ENCODE measurements around the gene MARCO. TPM values are rescaled to one million over a fixed set of nuclear protein-coding genes. Genes with fewer than 3 reads are reported as not detected.

The MARCO gene
- total RNA-seq, 2 donors from 2014 or later = not detected

DNA sequence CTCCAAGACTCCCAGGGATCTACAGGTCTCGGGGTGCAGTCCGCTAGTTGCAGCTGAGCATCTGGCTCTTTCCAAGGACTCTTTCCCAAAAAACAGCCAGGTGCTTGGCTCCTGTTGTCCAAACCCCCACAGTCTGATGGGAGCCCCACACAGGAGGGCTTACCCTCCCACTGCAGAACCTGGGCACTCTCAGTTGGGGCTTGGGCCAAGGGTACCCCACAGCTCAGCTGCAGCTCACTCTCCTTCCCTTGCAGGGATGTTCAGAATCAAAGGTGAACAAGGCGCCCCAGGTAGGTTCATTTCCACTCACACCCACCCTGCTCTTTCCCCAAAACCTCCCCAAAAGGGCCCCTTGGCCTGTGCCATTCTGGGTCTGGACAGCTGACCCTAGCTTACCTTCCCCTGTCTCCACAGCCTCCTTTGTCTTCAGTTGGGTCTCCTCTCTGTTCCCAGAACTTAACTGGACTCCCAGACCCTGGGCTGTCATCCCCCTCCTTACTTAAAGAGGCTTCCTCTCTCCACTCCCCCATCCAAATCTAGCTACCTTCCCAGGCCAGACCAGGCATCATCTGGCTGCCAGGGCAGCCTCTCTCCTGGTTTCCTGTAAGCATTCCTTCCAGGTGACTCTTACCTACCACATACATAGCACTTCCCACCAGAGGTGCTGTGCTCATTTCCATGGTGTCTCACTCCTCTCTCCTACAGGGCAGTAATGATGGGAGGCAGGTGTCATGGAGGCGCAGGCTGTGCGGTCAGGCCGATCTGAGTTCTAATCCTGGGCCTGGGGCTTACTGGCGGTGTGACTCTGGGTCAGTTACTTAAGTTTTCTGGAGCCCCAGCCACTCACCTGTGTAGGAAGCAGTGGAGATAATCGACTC is 29.5 kb downstream of the MARCO start:
- no peak overlapping the region for H3K27ac Mint-ChIP-seq
- ATAC-seq (no peak), DNase-seq (no peak)
- H3K27me3 Mint-ChIP-seq = peaks cover 60% of the 10 kb centered on the region
- H3K4me1 Mint-ChIP-seq = peaks cover 4% of the 10 kb centered on the region
- peaks cover 3% of the 10 kb centered on the region for H3K36me3 Mint-ChIP-seq (ENCODE audit: low read depth)
- H3K9me3 ChIP-seq (ENCODE audit: control insufficient read depth, low read length, poor library complexity, severe bottlenecking) = no peaks in the 10 kb centered on the region
- H3K4me3 Mint-ChIP-seq = no peak overlapping the region

DNA sequence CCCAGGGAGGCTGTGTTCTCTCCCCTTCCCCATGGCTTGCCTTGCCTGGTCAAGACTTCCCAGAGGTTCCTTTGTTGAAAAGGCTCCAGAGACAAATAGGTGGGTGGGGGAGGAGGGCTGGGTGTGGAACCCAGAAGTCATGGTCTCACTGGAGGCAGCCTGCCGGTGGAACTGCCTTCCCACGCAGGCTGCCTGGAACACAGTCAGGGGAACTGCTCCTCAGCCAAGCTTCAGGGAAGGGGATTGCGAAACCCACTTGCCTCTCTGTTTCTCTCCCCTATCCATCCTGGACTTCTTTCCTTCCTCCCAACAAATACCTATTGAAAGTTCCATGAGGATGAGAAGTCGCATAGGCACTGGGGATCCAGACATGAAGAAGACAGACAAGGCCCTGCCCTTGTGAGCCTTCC is 31.6 kb downstream of the MARCO start:
- ATAC-seq = no peak
- peaks cover 44% of the 10 kb centered on the region for H3K27me3 Mint-ChIP-seq
- H3K4me1 Mint-ChIP-seq = peaks cover 2% of the 10 kb centered on the region
- no peak overlapping the region for H3K27ac Mint-ChIP-seq
- DNase-seq = no peak
- H3K36me3 Mint-ChIP-seq (ENCODE audit: low read depth) = peaks cover 3% of the 10 kb centered on the region
- no peak overlapping the region for H3K4me3 Mint-ChIP-seq
- H3K9me3 ChIP-seq (ENCODE audit: control insufficient read depth, low read length, poor library complexity, severe bottlenecking) = no peaks in the 10 kb centered on the region

GRCh38 chr2:118974103-118974993 is 32.4 kb downstream of the MARCO start:
- ATAC-seq (peak; percentile 6), DNase-seq (no peak)
- H3K9me3 ChIP-seq (ENCODE audit: control insufficient read depth, low read length, poor library complexity, severe bottlenecking) = no peaks in the 10 kb centered on the region
- H3K4me1 Mint-ChIP-seq = no peaks in the 10 kb centered on the region
- no peak overlapping the region for H3K27ac Mint-ChIP-seq
- H3K27me3 Mint-ChIP-seq = peaks cover 37% of the 10 kb centered on the region
- peaks cover 3% of the 10 kb centered on the region for H3K36me3 Mint-ChIP-seq (ENCODE audit: low read depth)
- no peak overlapping the region for H3K4me3 Mint-ChIP-seq

DNA sequence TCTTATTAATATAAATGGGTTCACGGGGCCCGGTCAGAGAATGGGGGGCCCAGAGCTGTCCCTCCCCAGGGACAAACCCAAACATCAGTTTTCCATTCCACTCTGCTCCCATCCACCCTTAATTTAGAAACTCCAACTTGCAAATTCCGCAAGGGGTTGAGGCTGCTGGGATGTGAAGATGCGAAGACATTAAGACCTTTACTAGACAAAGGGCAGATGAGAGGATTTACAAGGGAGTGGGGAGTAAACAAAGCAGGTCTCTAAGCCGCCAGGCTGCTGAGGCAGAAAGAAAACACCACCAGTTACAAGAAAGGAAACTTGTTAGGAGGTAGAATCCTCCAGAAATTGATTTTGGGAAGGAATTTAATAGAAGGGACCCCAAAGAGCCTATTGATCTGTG is 33.1 kb downstream of the MARCO start:
- DNase-seq (no peak), ATAC-seq (no peak)
- no peak overlapping the region for H3K27ac Mint-ChIP-seq
- peaks cover 34% of the 10 kb centered on the region for H3K27me3 Mint-ChIP-seq
- peaks cover 3% of the 10 kb centered on the region for H3K36me3 Mint-ChIP-seq (ENCODE audit: low read depth)
- no peaks in the 10 kb centered on the region for H3K4me1 Mint-ChIP-seq
- H3K9me3 ChIP-seq (ENCODE audit: control insufficient read depth, low read length, poor library complexity, severe bottlenecking) = no peaks in the 10 kb centered on the region
- H3K4me3 Mint-ChIP-seq = no peak overlapping the region

- H3K4me1 Mint-ChIP-seq = no peaks in the 10 kb centered on the region
- ATAC-seq = no peak
- DNase-seq = no peak
- no peaks in the 10 kb centered on the region for H3K9me3 ChIP-seq (ENCODE audit: control insufficient read depth, low read length, poor library complexity, severe bottlenecking)
- H3K27me3 Mint-ChIP-seq = peaks cover 32% of the 10 kb centered on the region
- H3K27ac Mint-ChIP-seq = no peak overlapping the region
- H3K36me3 Mint-ChIP-seq (ENCODE audit: low read depth) = peaks cover 2% of the 10 kb centered on the region
- H3K4me3 Mint-ChIP-seq = no peak overlapping the region
These were observed 36.1 kb downstream of the MARCO start for GRCh38 chr2:118978064-118978463.

- H3K4me3 Mint-ChIP-seq = no peak overlapping the region
- no peaks in the 10 kb centered on the region for H3K4me1 Mint-ChIP-seq
- DNase-seq (no peak), ATAC-seq (no peak)
- peaks cover 26% of the 10 kb centered on the region for H3K27me3 Mint-ChIP-seq
- no peak overlapping the region for H3K27ac Mint-ChIP-seq
- H3K9me3 ChIP-seq (ENCODE audit: control insufficient read depth, low read length, poor library complexity, severe bottlenecking) = no peaks in the 10 kb centered on the region
- H3K36me3 Mint-ChIP-seq (ENCODE audit: low read depth) = no peaks in the 10 kb centered on the region
These were observed 37.3 kb downstream of the MARCO start for GRCh38 chr2:118979152-118979861.

GRCh38 chr2:118980022-118980421 is 38.0 kb downstream of the MARCO start:
- H3K4me3 Mint-ChIP-seq = no peak overlapping the region

GRCh38 chr2:118980573-118980972 is 38.6 kb downstream of the MARCO start:
- no peak overlapping the region for H3K4me3 Mint-ChIP-seq
- H3K27ac Mint-ChIP-seq = no peak overlapping the region
- no peaks in the 10 kb centered on the region for H3K36me3 Mint-ChIP-seq (ENCODE audit: low read depth)
- ATAC-seq (no peak), DNase-seq (no peak)
- H3K4me1 Mint-ChIP-seq = no peaks in the 10 kb centered on the region
- H3K27me3 Mint-ChIP-seq = peaks cover 20% of the 10 kb centered on the region
- H3K9me3 ChIP-seq (ENCODE audit: control insufficient read depth, low read length, poor library complexity, severe bottlenecking) = no peaks in the 10 kb centered on the region

More at GRCh38 chr2:118980022-118980421, 38.0 kb downstream of the MARCO start:
- no peak for ATAC-seq
- no peaks in the 10 kb centered on the region for H3K9me3 ChIP-seq (ENCODE audit: control insufficient read depth, low read length, poor library complexity, severe bottlenecking)
- Mint-ChIP-seq H3K27me3 (peaks cover 23% of the 10 kb centered on the region), H3K4me1 (no peaks in the 10 kb centered on the region), H3K36me3 (ENCODE audit: low read depth) (no peaks in the 10 kb centered on the region), H3K27ac (no peak overlapping the region)
- DNase-seq = no peak

DNA sequence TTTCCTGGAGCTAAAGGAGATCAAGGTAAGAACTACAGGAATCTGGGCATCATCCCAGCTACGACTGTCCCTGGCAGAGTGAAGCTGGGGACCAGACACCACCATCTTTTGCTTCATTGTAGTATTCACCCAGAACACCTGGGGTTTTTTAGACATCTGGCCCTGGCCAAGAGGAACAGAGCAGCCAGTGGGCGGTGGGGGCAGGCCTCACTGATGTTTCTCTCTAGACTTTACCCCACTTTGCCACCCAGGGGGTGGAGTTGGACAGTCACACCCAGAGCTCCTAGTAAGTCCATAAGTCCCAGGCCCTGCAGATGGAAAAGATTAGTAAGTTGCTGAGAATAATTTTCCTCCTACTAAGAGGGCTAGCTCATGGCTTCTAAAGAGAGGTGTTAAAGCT is 39.6 kb downstream of the MARCO start:
- ATAC-seq = no peak

GRCh38 chr2:118982039-118982438 is 40.0 kb downstream of the MARCO start:
- no peak for ATAC-seq
- Mint-ChIP-seq H3K27me3 (peaks cover 29% of the 10 kb centered on the region), H3K4me3 (no peak overlapping the region), H3K27ac (no peak overlapping the region), H3K36me3 (ENCODE audit: low read depth) (no peaks in the 10 kb centered on the region), H3K4me1 (no peaks in the 10 kb centered on the region)
- H3K9me3 ChIP-seq (ENCODE audit: control insufficient read depth, low read length, poor library complexity, severe bottlenecking) = no peaks in the 10 kb centered on the region
- no peak for DNase-seq

More for the DNA sequence above, 39.6 kb downstream of the MARCO start:
- no peaks in the 10 kb centered on the region for H3K36me3 Mint-ChIP-seq (ENCODE audit: low read depth)
- H3K9me3 ChIP-seq (ENCODE audit: control insufficient read depth, low read length, poor library complexity, severe bottlenecking) = no peaks in the 10 kb centered on the region
- no peak overlapping the region for H3K27ac Mint-ChIP-seq
- no peak overlapping the region for H3K4me3 Mint-ChIP-seq
- peaks cover 25% of the 10 kb centered on the region for H3K27me3 Mint-ChIP-seq
- no peak for DNase-seq
- H3K4me1 Mint-ChIP-seq = no peaks in the 10 kb centered on the region

DNA sequence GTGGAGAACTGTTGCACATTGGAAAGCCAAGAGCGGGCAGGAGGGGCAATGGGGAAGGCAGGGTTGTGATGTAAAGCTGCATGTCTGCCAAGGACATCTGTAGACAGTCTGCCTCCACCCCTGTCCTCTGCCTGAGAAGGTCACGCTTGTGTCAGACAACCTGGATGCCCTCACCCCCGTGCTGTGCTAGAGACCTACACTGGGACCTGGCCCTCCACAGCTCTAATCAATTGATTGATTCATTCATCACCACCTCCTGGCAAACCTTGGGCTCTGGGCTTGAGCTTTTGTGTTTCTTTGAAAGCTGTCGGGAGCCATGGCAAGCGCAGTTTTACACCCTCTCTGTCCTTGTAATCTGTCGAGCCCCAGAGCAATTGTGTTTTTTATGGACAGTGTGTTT is 41.1 kb downstream of the MARCO start:
- peaks cover 34% of the 10 kb centered on the region for H3K27me3 Mint-ChIP-seq
- H3K27ac Mint-ChIP-seq = no peak overlapping the region
- H3K36me3 Mint-ChIP-seq (ENCODE audit: low read depth) = no peaks in the 10 kb centered on the region
- no peak for ATAC-seq
- no peak for DNase-seq
- H3K9me3 ChIP-seq (ENCODE audit: control insufficient read depth, low read length, poor library complexity, severe bottlenecking) = no peaks in the 10 kb centered on the region
- H3K4me1 Mint-ChIP-seq = no peaks in the 10 kb centered on the region
- H3K4me3 Mint-ChIP-seq = no peak overlapping the region

DNA sequence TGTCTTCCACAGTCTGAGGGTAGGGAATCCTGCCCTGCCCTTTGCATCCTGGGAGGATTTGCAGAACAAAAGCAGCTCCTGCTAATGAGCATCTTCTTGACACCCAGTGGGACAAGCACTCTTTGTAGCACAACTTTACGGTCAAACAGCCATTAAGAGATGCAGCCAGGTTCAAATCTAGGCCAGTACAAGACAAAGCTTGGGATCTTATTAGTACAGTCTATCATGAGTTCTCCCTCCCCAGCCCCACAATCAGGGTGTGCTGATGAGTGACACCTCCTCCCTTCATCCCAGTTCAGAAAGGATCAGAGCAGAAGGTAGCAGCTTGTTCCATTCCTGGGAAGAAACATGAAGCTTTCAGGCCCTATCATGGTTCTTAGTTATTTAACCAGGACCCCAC is 41.9 kb downstream of the MARCO start:
- DNase-seq (no peak), ATAC-seq (no peak)
- Mint-ChIP-seq H3K4me1 (no peaks in the 10 kb centered on the region), H3K4me3 (no peak overlapping the region), H3K36me3 (ENCODE audit: low read depth) (no peaks in the 10 kb centered on the region), H3K27ac (no peak overlapping the region), H3K27me3 (peaks cover 37% of the 10 kb centered on the region)
- no peaks in the 10 kb centered on the region for H3K9me3 ChIP-seq (ENCODE audit: control insufficient read depth, low read length, poor library complexity, severe bottlenecking)

DNA sequence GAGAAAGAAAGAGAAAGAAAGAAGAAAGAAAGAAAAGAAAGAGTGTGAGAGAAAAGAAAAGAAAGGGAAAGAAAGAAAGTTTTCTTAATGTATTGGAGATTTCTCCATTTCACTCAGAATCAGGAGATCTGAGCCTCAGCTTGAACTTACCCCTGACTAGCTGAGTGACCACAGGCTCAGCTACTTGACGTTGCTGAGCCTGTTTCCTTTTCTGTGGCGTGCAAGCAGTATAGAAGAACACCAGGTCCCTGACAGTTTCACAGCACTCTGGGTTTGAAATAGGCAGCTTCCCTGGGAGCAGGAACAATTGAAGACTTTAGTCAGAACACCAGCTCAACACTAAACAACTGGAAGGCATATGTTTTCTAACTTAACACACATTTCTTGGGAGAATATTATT is 44.7 kb downstream of the MARCO start:
- H3K36me3 Mint-ChIP-seq (ENCODE audit: low read depth) = no peaks in the 10 kb centered on the region
- no peak overlapping the region for H3K27ac Mint-ChIP-seq
- H3K9me3 ChIP-seq (ENCODE audit: control insufficient read depth, low read length, poor library complexity, severe bottlenecking) = no peaks in the 10 kb centered on the region
- no peaks in the 10 kb centered on the region for H3K4me1 Mint-ChIP-seq
- no peak overlapping the region for H3K4me3 Mint-ChIP-seq
- DNase-seq = no peak
- H3K27me3 Mint-ChIP-seq = peaks cover 39% of the 10 kb centered on the region
- no peak for ATAC-seq

All from T-helper 17 cell (primary cell).